GM12878 (cell line): ENCODE measurements around the gene PRSS36.

Experiments used
- MXI1 ChIP-seq: fragments of 150-350 bp; IDR thresholded peaks from 2 replicates; pipeline ENCODE4 v1.6.1; 2011; ENCODE audit warnings: low read depth, mild to moderate bottlenecking, inconsistent platforms, low read length, improper control_type of control experiment
- POLR2A ChIP-seq: IDR thresholded peaks from 2 replicates; pipeline ENCODE4 v1.6.1; 2011; ENCODE audit warnings: low read depth, mild to moderate bottlenecking, low read length
- SIN3A ChIP-seq: IDR thresholded peaks from 2 replicates; pipeline ENCODE4 v1.6.1; 2012; ENCODE audit warnings: low read depth, low read length, improper control_type of control experiment
- TAF1 ChIP-seq: IDR thresholded peaks from 2 replicates; pipeline ENCODE4 v1.6.1; 2011; ENCODE audit warnings: mild to moderate bottlenecking, low read depth, low read length, borderline replicate concordance
- ZNF207 ChIP-seq: fragments of 450-650 bp; IDR thresholded peaks from 2 replicates; pipeline ENCODE4 v1.6.1; 2014; ENCODE audit warnings: antibody characterized with exemption, mild to moderate bottlenecking, borderline replicate concordance
- ZNF592 ChIP-seq: fragments of 450-650 bp; IDR thresholded peaks from 2 replicates; pipeline ENCODE4 v1.6.1; 2017; ENCODE audit warnings: mild to moderate bottlenecking, moderate library complexity

- TF ChIP-seq POLR2A (no peak), MXI1 (no peak), TAF1 (no peak), ZNF207 (no peak), SIN3A (no peak), ZNF592 (no peak)
These were observed 59.3 kb downstream of the PRSS36 start for GRCh38 chr16:31090540-31090939.
